HCT116 (cell line): ENCODE measurements around the gene PRR16. TPM values are rescaled to one million over a fixed set of nuclear protein-coding genes. Genes with fewer than 3 reads are reported as not detected.

Experiments
- ATAC-seq: fragments of 200-7000 bp; cut with Tn5 transposase; 2 replicates; pipeline ENCODE4 v1.9.1; 2020; ENCODE audit warnings: mild to moderate bottlenecking, moderate library complexity
- BruUV-seq: library from RNA; stranded (reverse); fragments of 400-500 nt; replicated peaks from 2 replicates; lab custom pipeline; 2021; lab: Mats Ljungman, UMichigan
- CTCF ChIA-PET: fragments of 300-600 bp; sonication (Branson Sonifier 250); formaldehyde crosslinking; loops from one replicate; lab custom pipeline; 2021; ENCODE audit warnings: antibody characterized with exemption; lab: Charles Lee
- POLR2A ChIA-PET: fragments of 300-600, 350-600 bp; sonication (Branson Sonifier 250); formaldehyde crosslinking; loops from one replicate; lab custom pipeline; 2021; ENCODE audit warnings: antibody characterized with exemption; lab: Charles Lee
- RAD21 ChIA-PET, 2 experiments: fragments of 300-600 bp; sonication (Branson Sonifier 250); formaldehyde crosslinking; loops; one replicate each; lab custom pipeline; 2023; ENCODE audit warnings: low total read pairs in 2 of 2; ENCODE audit not compliant: uncharacterized antibody in 2 of 2, unreplicated experiment in 2 of 2, low non-redundant PET in 1 of 2; lab: Charles Lee
- DNase-seq: peaks from one replicate; pipeline ENCODE4 v3.0.0-alpha.2; 2010; ENCODE audit warnings: low read depth, low spot score
- H2AFZ ChIP-seq: fragments of 200-600 bp; shearing (Covaris generic), sonication (generic); 2 replicates; pipeline ENCODE4 v1.6.1; 2017; ENCODE audit warnings: low read depth, mixed run types, mixed read lengths, antibody characterized with exemption, low read length; ENCODE audit not compliant: poor library complexity, severe bottlenecking
- H3K27ac ChIP-seq: 2 replicates; pipeline ENCODE4 v1.5.1; 2012; ENCODE audit warnings: low read depth, low read length
- H3K27me3 ChIP-seq: fragments of 200-600 bp; sonication (generic); 2 replicates; pipeline ENCODE4 v1.6.1; 2016; ENCODE audit warnings: mixed run types, low read length, mixed read lengths; ENCODE audit not compliant: insufficient read depth
- H3K36me3 ChIP-seq, 2 experiments: fragments of 200-500 bp in 1 of 2; fragments of 200-600 bp in 1 of 2; sonication (Bioruptor generic) in 1 of 2; sonication (generic) in 1 of 2; 2 replicates each; pipeline versions ENCODE4 v1.5.1 to v1.6.1; 2014 to 2016; ENCODE audit warnings: low read length in 2 of 2, inconsistent platforms in 1 of 2, mixed read lengths in 1 of 2, mixed run types in 1 of 2; ENCODE audit not compliant: insufficient read depth in 2 of 2, control insufficient read depth in 1 of 2
- H3K4me1 ChIP-seq, 2 experiments: fragments of 200-600 bp in 1 of 2; sonication (generic) in 1 of 2; 2 replicates each; pipeline versions ENCODE4 v1.5.1 to v1.6.1; 2012 to 2017; ENCODE audit warnings: low read length in 2 of 2, inconsistent platforms in 1 of 2, mild to moderate bottlenecking in 1 of 2, mixed read lengths in 1 of 2, mixed run types in 1 of 2, moderate library complexity in 1 of 2; ENCODE audit not compliant: insufficient read depth in 2 of 2, control insufficient read depth in 1 of 2
- H3K4me2 ChIP-seq: fragments of 200-600 bp; sonication (generic); 2 replicates; pipeline ENCODE4 v1.6.1; 2017; ENCODE audit warnings: mixed run types, low read length, mixed read lengths
- H3K4me3 ChIP-seq, 2 experiments: fragments of 200-600 bp in 1 of 2; sonication (generic) in 1 of 2; replicated peaks in 1 of 2; 2 replicates each; pipeline ENCODE4 v1.5.1; 2011 to 2016; ENCODE audit warnings: low read length in 2 of 2, control low read depth in 1 of 2, low read depth in 1 of 2, mild to moderate bottlenecking in 1 of 2, mixed read lengths in 1 of 2, mixed run types in 1 of 2
- H3K79me2 ChIP-seq: fragments of 200-600 bp; sonication (generic); 2 replicates; pipeline ENCODE4 v1.6.1; 2017; ENCODE audit warnings: mild to moderate bottlenecking, mixed run types, low read length, moderate library complexity, mixed read lengths; ENCODE audit not compliant: insufficient read depth
- H3K9ac ChIP-seq: fragments of 200-600 bp; sonication (generic); 2 replicates; pipeline ENCODE4 v1.6.1; 2016; ENCODE audit warnings: low read length, mixed read lengths
- H3K9me2 ChIP-seq: fragments of 200-600 bp; sonication (generic), shearing (Covaris generic); 2 replicates; pipeline ENCODE4 v1.6.1; 2017; ENCODE audit warnings: mixed run types, mild to moderate bottlenecking, moderate library complexity; ENCODE audit not compliant: insufficient read depth
- H3K9me3 ChIP-seq, 2 experiments: fragments of 200-500 bp in 1 of 2; fragments of 200-600 bp in 1 of 2; sonication (Bioruptor generic) in 1 of 2; sonication (generic) in 1 of 2; 2 replicates each; pipeline ENCODE4 v1.6.1; 2014 to 2017; ENCODE audit warnings: low read length in 2 of 2, mixed read lengths in 2 of 2, inconsistent platforms in 1 of 2, low read depth in 1 of 2, mild to moderate bottlenecking in 1 of 2, mixed run types in 1 of 2, moderate library complexity in 1 of 2; ENCODE audit not compliant: control insufficient read depth in 1 of 2, insufficient read depth in 1 of 2
- H4K20me1 ChIP-seq: fragments of 200-600 bp; sonication (generic), shearing (Covaris generic); 2 replicates; pipeline ENCODE4 v1.6.1; 2017; ENCODE audit warnings: mixed run types, mild to moderate bottlenecking, moderate library complexity; ENCODE audit not compliant: insufficient read depth
- ATF3 ChIP-seq: IDR thresholded peaks from 2 replicates; pipeline ENCODE4 v1.6.1; 2012
- CBX3 ChIP-seq: IDR thresholded peaks from 2 replicates; pipeline ENCODE4 v1.6.1; 2012; ENCODE audit warnings: low read depth
- CEBPB ChIP-seq: IDR thresholded peaks from 2 replicates; pipeline ENCODE4 v1.6.1; 2012; ENCODE audit warnings: low read depth
- CTCF ChIP-seq, 3 experiments: fragments of 200-600 bp in 1 of 3; sonication (generic) in 1 of 3; IDR thresholded peaks in 2 of 3; conservative IDR thresholded peaks in 1 of 3; 2 replicates each; pipeline ENCODE4 v1.5.1; 2012 to 2017; ENCODE audit warnings: low read depth in 2 of 3, low read length in 2 of 3, antibody characterized with exemption in 1 of 3, borderline replicate concordance in 1 of 3, control low read depth in 1 of 3, mild to moderate bottlenecking in 1 of 3, mixed read lengths in 1 of 3, mixed run types in 1 of 3, moderate library complexity in 1 of 3; ENCODE audit not compliant: insufficient read depth in 1 of 3
- EGR1 ChIP-seq: IDR thresholded peaks from 2 replicates; pipeline ENCODE4 v1.6.1; 2012; ENCODE audit warnings: low read depth
- EZH2 ChIP-seq: fragments of 200-600 bp; sonication (generic); IDR thresholded peaks from 2 replicates; pipeline ENCODE4 v1.6.1; 2017; ENCODE audit warnings: antibody characterized with exemption, mixed run types
- FOSL1 ChIP-seq: IDR thresholded peaks from 2 replicates; pipeline ENCODE4 v1.6.1; 2012; ENCODE audit warnings: low read depth
- MAX ChIP-seq: IDR thresholded peaks from 2 replicates; pipeline ENCODE4 v1.6.1; 2012
- POLR2A ChIP-seq: IDR thresholded peaks from 2 replicates; pipeline ENCODE4 v1.7.0; 2011; ENCODE audit warnings: borderline replicate concordance; ENCODE audit not compliant: insufficient read depth, insufficient read length; ENCODE audit errors: extremely low read depth
- POLR2AphosphoS5 ChIP-seq: IDR thresholded peaks from 2 replicates; pipeline ENCODE4 v1.6.1; 2011; ENCODE audit warnings: mild to moderate bottlenecking, low read depth, low read length, moderate library complexity
- RAD21 ChIP-seq: IDR thresholded peaks from 2 replicates; pipeline ENCODE4 v1.6.1; 2012; ENCODE audit warnings: low read depth, mild to moderate bottlenecking
- REST ChIP-seq: IDR thresholded peaks from 2 replicates; pipeline ENCODE4 v1.6.1; 2012; ENCODE audit warnings: low read depth
- SIN3A ChIP-seq: IDR thresholded peaks from 2 replicates; pipeline ENCODE4 v1.6.1; 2012; ENCODE audit warnings: low read depth
- SP1 ChIP-seq: IDR thresholded peaks from 2 replicates; pipeline ENCODE4 v1.6.1; 2012; ENCODE audit warnings: low read depth
- TCF7L2 ChIP-seq: IDR thresholded peaks from 2 replicates; pipeline ENCODE4 v1.7.0; 2011; ENCODE audit warnings: borderline replicate concordance, inconsistent platforms; ENCODE audit not compliant: insufficient read depth, insufficient read length; ENCODE audit errors: extremely low read depth
- YY1 ChIP-seq: IDR thresholded peaks from 2 replicates; pipeline ENCODE4 v1.6.1; 2011; ENCODE audit warnings: low read length, low read depth, moderate library complexity, mild to moderate bottlenecking; ENCODE audit not compliant: insufficient replicate concordance; ENCODE audit errors: extremely low read depth
- ZBTB33 ChIP-seq: IDR thresholded peaks from 2 replicates; pipeline ENCODE4 v1.6.1; 2011; ENCODE audit warnings: mild to moderate bottlenecking, low read length, moderate library complexity; ENCODE audit not compliant: insufficient replicate concordance; ENCODE audit errors: extremely low read depth
- ZFX ChIP-seq: fragments of 450-650 bp; IDR thresholded peaks from 2 replicates; pipeline ENCODE4 v1.6.1; 2017
- ZNF274 ChIP-seq: fragments of 200-500 bp; sonication (Bioruptor generic); IDR thresholded peaks from 2 replicates; pipeline ENCODE4 v1.6.1; 2014; ENCODE audit warnings: mild to moderate bottlenecking, low read depth, low read length, inconsistent platforms
- intact Hi-C: fragments of 100-400 bp; cut with micrococcal nuclease; formaldehyde crosslinking; loops from 2 replicates; pipeline ENCODE4 v1.10.0; 2022
- total RNA-seq: library from RNA; stranded (reverse); gene quantifications from one replicate; pipeline ENCODE4 v1.2.1, GENCODE V29; 2021; ENCODE audit not compliant: unreplicated experiment

PRR16 gene
- total RNA-seq, 1 experiment from 2014 or later, result 0.42 TPM

- no peaks in the 10 kb centered on the region for H3K4me1 ChIP-seq
- H3K79me2 ChIP-seq, result no peaks in the 10 kb centered on the region
- H3K9me3 ChIP-seq, result no peaks in the 10 kb centered on the region
- no peak overlapping the region for H2AFZ ChIP-seq
- BruUV-seq, result no TSS peak
- DNase-seq (no peak), ATAC-seq (no peak)
- H3K9me2 ChIP-seq, result no peaks in the 10 kb centered on the region
- intact Hi-C loops, result no loop called here
- POLR2A ChIA-PET, result no interaction called here
- TF ChIP-seq POLR2AphosphoS5, result no peak
- no peak for TF ChIP-seq REST
- no peak for TF ChIP-seq TCF7L2
- no peak for TF ChIP-seq CEBPB
- TF ChIP-seq SIN3A, result no peak
- no peak for TF ChIP-seq ZFX
- TF ChIP-seq POLR2A, result no peak
- TF ChIP-seq EGR1, result no peak
- TF ChIP-seq EZH2, result no peak
- TF ChIP-seq CTCF (IDR thresholded peaks at IDR 0.05 in 2 of 3, conservative IDR thresholded peaks at IDR 0.05 in 1 of 3; ENCODE audit: borderline replicate concordance in 1 of 3, insufficient read depth in 1 of 3, low read depth in 2 of 3, low read length in 2 of 3), result no peak
- no peak for TF ChIP-seq MAX
- no peak for TF ChIP-seq RAD21
- TF ChIP-seq YY1, result no peak
- no peak for TF ChIP-seq ZBTB33
- no peak for TF ChIP-seq FOSL1
- TF ChIP-seq ZNF274, result no peak
- TF ChIP-seq SP1, result no peak
- TF ChIP-seq CBX3, result no peak
- no peak for TF ChIP-seq ATF3
- no peaks in the 10 kb centered on the region for H4K20me1 ChIP-seq
- H3K4me2 ChIP-seq, result no peak overlapping the region
- H3K27ac ChIP-seq, result no peak overlapping the region
- no peak overlapping the region for H3K9ac ChIP-seq
- H3K36me3 ChIP-seq, result no peaks in the 10 kb centered on the region
- no peak overlapping the region for H3K4me3 ChIP-seq
- no peaks in the 10 kb centered on the region for H3K27me3 ChIP-seq
- RAD21 ChIA-PET, result no interaction called here
- CTCF ChIA-PET, result no interaction called here
Observed at GRCh38 chr5:120502531-120502930, 38.4 kb downstream of the PRR16 start.
